T follicular helper cell (primary cell): ENCODE data around the gene BGN.

Experiments used
- DNase-seq: peaks from one replicate; pipeline ENCODE4 v3.0.0-alpha.2; 2020; ENCODE audit warnings: low read depth
- total RNA-seq, 2 experiments: gene quantifications; one replicate each; lab custom pipeline; 2026; lab: John Stamatoyannopoulos, UW

The BGN gene
- total RNA-seq: 0 reads per million in 2 experiments

DNA sequence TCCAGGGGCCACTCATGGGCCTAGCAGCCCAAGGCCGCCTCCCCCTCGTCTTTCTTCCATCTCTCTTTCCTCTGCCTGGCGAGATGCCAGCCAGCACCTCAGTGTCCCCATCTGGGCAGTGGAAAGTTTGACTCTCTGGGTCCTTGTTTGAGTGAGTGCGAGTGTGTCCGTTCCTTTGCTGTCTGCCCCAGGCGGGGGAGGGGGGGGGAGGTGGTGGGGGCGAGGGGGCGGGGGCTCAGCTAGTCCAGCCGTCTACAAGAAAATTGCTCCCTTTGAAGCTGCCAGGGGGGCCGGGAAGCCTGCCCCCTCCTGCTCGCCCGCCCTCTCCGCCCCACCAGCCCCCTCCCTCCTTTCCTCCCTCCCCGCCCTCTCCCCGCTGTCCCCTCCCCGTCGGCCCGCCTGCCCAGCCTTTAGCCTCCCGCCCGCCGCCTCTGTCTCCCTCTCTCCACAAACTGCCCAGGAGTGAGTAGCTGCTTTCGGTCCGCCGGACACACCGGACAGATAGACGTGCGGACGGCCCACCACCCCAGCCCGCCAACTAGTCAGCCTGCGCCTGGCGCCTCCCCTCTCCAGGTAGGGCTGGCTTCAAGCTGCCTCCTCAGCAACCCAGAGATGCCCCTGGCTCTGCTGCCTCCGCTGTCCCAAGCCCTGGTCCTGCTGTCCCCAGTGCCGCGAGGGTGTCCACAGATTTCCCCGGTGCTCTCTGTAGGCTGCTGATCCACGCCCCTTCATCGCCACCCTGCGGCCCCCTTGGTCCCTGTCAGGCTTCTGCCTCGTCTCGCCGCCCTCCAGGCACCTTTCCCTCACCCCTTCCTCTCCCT, at the start of gene BGN:
Gene BGN (plus strand): TSS at position 440 of the 821 bp plus-strand sequence. CDS start 9,652 bp downstream, outside the sequence.
- no peak for DNase-seq

DNA sequence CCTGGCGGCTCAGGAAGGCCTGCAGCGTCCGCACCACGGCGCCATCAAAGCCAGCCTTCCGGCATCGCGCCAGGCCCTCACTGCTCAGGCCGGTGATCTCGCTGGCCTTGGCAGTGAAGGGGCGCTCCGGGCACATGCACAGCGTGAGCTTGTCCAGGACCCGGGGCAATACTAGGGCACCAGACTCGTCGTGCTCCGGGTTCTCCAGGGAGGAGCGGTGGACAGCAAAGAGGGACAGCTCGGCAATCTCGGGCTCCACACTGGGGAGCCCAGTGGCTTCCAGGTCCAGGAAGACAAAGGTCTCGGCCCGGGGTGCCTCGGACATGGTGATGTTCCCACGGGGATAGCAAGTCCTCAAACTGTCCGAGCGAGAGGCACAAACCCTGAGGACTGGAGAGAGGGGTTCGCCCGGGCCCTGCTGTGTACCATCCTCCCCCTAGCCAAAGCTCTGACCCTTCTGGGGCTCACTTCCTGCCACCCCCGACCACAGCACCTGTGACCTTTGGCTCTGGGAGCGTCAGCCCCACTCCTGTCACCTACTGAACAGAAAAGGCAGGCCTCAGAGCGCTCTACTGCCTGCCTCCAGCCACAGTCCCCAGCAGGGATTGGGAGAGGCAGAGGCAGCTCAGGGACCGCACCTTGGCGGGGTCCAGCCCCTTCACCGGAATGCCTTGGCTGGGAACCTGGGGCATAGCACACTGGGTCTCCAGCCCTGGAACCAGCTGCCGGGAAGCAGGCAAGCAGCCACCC, 49.5 kb upstream of the BGN start:
- no peak for DNase-seq

- DNase-seq: no peak
These were observed 48.7 kb upstream of the BGN start, which contains the start of gene TREX2 for GRCh38 chrX:153445856-153446635. Gene TREX2 (minus strand): TSS chrX:153446056. CDS start chrX:153445430, 626 bp downstream.

- no peak for DNase-seq
These were observed 48.2 kb upstream of the BGN start for GRCh38 chrX:153446636-153446936.

GRCh38 chrX:153446950-153447580, 47.7 kb upstream of the BGN start:
- DNase-seq: no peak

- DNase-seq: no peak
These were observed 47.2 kb upstream of the BGN start for GRCh38 chrX:153447581-153447960.

GRCh38 chrX:153448556-153449367, 46.0 kb upstream of the BGN start:
- no peak for DNase-seq

DNA sequence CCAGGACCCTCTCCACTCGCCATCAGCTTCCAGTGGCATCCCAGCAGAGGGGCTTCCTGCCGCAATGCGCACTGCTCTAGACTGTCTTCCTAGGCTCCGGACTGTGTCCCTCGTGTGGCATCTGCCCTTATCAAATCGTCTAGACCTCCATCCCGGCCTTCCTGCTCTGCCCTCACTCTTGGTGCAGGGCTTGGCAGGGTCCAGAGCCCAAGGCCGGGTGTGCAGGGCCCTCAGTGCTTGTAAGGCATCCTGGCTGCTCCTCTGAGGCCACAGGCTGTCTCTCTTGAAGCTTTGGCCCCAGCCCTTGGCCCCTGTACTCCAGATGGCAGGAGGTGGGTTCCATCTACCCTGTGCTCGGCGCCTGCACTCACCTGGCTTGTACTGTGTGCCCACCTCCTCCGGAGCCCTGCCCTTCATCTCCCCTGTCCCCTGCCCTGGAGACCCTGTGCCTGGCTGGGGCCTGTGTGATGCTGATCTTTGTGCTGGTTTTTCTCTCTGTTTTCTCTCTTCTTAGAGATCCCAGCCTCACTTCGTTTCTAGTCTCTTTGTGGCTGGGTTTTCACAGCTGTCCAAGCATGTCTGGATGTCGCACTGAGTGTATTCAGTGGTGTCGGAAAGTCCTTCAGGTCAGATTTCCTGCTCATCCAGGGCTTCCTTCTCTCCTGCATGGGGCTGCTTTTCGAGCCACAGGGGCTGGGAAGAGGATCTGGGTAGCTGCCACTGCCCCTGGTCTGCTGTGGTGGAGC, 45.2 kb upstream of the BGN start:
- DNase-seq: no peak

GRCh38 chrX:153450114-153450948, 44.4 kb upstream of the BGN start:
- DNase-seq: no peak

- no peak for DNase-seq
These were observed 43.9 kb upstream of the BGN start for GRCh38 chrX:153450949-153451277.

DNA sequence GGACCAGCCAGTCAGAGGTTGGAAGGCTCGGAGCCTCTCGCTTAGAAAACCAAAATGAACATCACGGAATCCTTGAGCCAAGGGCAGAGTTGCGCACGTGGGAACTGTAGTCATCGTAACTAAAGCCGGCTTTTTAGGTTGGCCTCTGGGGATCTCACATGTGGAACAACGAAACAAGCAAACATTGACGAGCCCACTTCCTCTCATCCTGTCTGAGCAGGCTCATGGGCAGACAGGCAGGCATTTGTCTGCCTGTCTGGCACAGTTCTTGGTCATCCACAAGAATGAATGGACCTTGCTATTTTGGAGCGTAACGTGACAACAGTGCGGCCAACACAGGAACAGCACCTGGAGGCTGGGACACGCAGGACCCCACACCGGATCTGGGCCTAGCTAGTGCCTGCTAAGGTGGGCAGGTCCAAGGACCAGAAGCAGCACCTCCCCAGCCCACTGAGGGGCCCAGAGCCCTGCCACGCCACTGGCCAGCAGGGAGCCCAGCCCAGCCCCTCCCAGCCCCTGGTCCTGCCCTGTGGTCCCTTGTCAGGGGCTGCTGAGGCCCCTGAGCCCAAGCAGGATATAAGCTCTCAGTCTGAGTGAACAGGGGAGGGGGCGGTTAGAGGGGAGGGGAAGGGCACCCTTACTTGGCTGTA, 39.8 kb upstream of the BGN start:
- no peak for DNase-seq

- DNase-seq: no peak
These were observed 39.2 kb upstream of the BGN start for GRCh38 chrX:153455571-153455970.

DNA sequence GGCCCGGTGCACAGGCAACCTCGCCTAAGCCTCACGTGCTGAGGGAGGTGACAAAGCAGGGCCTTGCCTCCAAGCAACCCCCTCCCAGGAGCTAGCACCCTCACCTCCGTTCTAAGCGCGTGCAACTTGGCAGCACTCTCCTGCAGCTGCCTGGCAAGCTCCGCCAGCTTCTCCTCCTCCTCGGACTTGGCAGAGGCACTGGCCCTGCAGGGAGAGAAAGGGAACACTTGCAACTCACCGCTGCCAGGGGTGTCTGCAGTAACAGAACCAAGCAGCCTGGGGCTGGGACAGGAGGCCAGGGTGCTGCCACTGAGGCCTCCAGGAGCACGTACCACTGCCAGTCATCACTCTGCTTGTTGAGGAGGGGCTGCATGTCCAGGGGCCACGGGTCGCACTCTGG, 38.6 kb upstream of the BGN start:
- no peak for DNase-seq

- no peak for DNase-seq
These were observed 38.1 kb upstream of the BGN start for GRCh38 chrX:153456704-153457103.

DNA sequence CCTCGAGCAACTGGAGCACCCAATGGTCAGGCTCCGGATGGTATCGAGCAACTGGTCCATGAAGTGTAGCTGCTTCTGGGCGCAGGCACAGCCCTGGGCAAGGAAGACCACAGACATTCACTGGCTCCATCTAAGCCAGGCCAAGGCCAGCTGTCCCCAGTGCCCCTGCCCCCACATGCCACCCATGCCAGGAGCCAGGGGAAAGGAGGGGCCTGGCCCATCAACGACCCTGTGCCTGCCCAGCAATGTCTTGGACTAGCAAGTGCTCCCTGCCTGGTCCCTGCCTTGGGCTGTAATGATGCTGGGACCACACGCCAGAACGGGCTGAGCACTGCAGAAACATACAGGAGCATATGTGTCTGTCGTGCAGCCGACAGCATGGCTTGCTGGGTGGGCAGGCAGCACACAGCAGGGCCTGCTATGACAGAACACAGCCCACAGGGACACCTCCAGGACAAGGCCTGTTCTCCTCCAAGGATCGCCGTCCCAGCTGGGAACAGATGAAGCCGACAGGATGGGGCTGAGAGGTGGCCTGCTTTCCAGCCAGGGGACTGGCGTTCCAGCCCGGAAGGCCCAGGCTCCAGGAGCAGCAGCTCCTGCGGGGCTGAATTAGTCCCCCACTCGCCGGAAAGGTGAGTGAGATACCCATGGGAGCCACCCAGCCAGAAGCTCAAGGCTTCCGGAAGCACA, 37.5 kb upstream of the BGN start:
- no peak for DNase-seq

GRCh38 chrX:153457827-153458466, 36.8 kb upstream of the BGN start:
- DNase-seq: no peak

GRCh38 chrX:153458476-153458875, 36.3 kb upstream of the BGN start:
- no peak for DNase-seq

GRCh38 chrX:153459986-153460385, 34.8 kb upstream of the BGN start:
- DNase-seq: no peak
